Inferior parietal cortex (tissue), 1 donor: ENCODE measurements around the gene SLC26A9.

Experiments used
- DNase-seq: peaks from one replicate; pipeline ENCODE4 v3.0.0-alpha.2; 2016; ENCODE audit errors: extremely low spot score

SLC26A9 gene

DNA sequence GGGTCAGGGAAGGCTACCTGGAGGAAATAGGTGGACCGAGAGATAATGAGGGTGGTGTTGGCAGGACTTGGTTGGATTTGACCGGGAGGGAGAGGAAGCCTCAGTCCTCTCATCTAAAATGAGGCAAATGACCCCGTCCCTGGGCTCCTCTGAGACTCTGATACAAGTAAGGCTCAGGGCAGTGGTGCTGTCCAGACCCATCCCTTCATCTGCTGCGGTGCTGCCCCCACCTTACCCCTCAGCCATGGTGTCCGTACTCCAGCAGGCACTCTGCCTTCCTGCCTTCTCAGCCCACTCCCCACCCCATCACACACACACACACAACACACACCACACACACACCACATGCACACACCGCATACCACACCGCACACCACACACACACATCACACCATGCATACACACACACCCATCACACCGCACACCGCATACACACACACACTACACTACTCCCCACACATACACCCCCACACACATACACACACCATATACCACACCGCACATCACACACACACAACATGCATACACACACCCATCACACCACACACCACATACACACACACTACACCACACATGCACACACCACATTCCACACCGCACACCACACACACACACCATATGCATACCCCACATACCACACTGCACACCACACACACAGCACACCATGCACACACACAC is 29.4 kb upstream of the SLC26A9 start:
- DNase-seq = no peak

DNA sequence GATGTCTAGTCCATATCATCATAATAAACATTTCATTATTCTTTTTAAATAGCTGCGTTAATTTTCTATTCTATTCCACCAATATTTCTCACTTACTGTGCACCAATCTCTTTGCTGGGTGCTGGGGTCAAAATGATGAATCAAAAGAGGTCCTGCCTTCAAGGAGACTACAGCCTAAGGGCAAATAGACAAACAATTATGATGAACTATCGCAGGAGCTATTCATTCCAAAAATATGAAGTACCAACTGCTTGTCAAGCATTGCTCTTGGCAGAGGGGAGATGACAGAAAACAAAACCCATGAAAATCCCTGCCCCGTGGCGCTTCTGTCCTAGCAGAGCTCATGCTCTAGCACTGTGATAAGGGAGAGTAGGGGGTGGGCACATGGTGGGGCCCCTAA is 28.8 kb upstream of the SLC26A9 start:
- no peak for DNase-seq

DNA sequence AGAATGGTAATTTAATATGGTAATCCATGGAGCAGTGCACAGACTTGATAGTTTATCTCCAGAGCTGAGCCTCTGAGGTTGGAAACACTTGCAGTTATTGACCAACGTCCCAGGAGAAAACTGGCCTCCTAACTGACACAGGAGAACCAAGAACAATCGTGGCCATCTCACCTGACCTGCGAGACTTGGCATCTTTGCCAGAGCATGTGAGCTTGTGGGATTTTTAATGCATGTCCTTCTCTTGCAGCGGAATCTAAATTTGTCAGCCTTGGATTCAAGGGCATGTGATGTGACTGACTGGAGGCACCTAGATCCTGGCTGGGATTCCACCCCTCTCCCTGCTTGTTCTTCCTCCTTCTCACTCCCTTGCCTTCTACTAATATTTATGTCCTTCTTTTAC is 27.8 kb upstream of the SLC26A9 start:
- DNase-seq = no peak

DNA sequence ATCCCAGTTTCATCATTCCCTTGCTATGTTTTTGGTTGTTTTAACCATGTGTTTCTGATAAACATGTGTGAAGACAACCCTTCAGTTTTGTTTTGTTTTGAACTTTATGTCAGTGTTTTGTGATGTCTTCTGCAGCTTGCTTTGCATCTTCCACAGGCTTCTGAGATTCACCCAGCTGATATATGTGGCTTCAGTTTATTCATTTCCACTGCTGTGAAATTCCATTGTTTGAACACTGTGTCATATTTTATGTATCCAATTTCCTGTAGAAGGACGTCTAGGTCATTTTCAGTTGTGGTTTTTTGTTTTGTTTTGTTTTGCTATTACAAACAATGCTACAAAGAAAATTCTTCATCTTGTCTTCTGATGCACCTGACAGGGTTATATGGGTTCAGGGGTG is 27.2 kb upstream of the SLC26A9 start:
- no peak for DNase-seq

DNA sequence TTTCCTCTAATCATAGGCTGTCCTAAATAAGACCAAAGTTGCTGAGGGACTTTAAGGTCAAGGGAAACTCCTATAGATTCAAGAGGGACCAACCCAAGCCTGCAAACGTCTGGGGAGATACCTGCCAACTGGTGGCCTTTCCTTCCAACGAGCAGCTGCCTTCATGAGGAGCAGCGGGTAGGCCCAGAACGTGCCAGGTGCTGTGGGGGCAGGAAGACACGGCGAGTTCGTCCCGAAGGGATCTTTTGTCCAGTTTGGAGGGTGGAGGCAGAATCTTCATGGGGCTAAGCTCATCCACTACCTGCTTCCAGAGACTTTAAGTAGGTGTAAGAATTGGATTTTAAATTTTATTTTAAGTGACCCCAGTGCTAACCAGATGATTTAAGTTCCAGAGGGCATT is 26.0 kb upstream of the SLC26A9 start:
- DNase-seq = no peak

DNA sequence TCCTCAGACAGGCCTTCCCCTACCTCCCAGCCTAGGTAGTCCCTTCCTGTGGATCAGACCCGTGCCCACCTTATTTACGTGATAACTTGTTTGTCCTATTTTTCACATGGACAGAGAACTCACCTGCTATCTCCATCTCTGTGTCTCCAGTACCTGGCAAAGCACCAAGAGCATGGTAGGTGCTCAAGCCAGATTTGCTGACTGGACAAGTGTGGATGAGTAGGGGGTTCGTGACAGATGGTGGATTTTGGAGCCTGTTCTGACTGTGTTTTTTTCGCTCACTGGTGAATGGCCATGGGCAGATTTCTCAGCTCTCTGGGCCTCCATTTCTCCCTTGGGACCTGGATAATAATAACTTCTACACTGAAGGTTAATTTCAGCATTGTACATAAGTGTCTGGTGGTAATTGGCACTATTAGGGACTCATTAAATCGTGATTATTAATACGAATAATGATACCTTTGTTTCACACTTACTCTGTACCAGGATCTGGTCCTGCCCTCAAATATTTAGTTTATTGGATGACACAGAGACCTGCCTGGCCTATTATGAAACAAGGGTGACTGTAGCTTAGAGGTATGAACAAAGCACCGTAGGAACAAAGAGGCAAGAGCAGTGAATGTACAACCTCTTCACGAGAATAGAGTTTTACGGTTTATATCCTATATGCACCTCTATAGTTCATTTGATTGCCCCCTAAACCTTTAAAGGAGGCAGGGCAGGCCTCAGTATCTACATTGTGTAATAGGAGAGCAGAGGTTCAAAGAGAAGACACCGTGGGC is 24.5 kb upstream of the SLC26A9 start:
- DNase-seq = no peak

DNA sequence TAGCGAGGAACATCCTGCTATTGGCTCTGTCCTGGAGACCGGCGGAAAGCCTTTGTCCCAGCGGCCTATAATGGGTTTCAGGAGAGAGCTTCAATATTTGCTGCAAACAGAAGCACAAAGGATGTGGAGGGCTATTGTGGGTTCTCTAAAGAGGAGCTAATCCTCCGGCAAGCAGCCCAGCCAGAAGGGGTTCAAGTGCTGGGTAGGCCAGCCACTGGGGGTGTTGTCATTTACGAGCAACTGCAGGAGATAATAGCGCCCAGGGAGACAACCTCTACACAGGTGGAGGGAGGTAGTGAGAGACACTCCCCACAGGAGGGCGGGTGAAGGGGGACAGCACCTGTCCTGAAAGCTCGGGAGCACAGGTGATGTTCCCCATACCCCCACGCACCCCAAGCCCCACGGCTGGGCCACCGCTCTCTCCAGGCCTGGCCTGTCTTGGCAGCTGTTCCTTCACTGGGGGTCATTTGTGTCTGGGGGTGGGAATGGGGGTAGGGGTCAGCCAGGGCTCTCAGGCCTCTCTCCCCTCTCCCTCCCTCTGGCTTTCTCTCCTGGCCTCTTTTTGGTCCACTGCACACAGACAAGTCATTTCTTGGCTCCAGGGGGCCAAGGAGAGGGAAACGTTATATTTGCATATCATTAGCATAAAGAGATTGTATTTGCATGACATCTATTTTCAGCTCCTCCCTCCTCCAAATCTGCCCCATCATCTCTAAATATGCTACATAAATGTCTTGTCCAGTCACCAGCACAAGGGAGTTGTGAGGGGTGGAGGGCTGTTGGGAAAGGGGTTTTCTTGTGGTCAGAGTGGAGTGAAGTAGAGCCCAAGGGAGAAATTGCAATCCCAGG is 22.0 kb upstream of the SLC26A9 start:
- no peak for DNase-seq

DNA sequence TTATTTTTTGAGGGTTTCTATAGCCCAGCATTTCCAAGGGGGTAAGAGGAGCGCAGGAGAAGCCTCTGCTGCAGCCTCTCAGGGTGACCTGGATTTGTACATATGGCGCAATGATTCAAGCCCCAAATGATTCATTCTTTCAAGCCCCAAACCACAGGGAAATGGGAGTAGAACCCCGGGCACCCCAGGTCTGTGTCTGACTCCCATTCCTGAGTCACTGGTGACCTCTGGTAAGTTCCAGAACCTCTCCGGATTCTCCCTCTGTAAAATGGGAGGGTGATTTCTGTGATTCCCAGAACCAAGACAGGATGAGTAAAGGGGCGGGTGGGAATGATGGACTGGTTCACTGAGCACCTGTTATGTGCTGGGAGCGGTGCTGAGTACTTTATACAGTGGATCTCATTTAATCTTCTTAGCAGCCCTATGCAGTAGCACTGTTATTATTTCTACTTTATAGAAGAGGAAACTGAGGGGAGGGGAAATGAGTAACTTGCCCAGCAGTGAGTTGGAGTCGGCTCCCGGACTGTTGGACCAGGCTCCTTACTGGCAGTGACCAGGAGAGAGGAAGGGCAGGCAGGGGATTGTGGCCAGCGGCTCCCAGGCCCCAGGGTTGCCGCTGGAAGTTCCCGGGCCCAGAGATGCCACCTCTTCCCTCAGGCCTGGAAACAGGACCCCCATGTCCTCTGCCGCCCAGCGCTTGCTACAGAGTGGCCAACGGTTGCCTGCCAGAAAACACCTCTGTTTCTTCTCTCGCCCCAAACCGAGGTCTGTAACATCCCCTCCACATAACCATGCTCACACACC is 20.3 kb upstream of the SLC26A9 start:
- no peak for DNase-seq

DNA sequence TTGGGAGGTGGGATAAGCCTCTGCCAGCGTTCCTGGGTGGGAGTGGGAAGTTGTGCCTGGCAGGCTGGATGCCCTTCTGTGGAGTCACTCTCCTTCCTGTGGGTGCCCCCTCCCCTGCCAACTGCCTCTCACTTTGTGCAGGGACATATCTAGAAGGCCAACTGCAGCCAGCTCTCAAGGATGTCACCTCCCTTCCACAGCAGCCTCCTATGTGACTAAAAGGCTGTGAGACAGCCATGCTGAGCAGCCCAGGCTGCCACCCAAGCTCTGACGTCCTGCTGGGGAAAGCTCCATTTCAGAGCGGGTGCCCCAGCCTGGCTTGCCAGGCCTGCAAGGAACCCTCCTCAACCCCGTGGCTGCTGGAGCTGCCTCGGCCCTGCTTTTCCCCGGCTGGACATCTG is 19.6 kb upstream of the SLC26A9 start:
- DNase-seq = no peak

DNA sequence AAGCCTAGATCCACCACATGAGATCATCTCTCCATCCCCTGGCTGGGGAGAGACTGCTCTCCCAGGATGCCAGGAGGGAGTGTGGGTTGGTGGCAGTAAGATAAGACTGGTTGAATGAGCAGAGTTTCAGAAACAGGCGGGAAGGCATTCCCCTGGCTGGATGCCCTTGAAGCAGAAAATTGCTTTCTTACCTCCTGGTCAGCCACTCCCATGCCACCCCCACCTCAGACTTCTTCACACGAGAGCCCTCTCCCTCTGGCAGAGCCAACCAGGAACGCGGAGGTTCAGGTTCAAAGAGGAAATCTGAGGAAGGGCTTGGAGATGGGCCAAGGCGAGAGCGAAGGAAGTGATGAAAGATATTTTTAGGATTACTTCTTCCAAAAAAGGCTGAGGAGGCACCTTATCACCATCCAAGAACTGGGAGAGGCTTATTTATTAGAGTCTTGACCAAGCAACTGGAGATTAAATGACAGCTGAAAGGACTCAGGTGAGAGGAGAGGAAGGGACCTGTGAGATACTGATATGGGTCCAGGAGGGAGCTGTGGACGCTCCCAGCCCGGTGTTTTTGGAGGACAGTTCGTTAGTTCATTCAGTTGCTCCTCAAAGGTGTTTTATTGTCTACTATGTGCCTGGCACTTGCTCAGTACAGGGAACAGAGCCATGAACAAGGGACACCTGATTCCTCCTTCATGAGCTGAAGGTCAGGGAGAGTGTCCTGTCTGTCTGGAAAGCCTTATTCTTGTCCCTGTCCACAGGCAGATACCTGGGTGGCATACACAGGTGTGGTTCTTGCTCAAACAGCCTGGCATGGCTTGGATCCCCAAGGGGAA is 18.9 kb upstream of the SLC26A9 start:
- no peak for DNase-seq

DNA sequence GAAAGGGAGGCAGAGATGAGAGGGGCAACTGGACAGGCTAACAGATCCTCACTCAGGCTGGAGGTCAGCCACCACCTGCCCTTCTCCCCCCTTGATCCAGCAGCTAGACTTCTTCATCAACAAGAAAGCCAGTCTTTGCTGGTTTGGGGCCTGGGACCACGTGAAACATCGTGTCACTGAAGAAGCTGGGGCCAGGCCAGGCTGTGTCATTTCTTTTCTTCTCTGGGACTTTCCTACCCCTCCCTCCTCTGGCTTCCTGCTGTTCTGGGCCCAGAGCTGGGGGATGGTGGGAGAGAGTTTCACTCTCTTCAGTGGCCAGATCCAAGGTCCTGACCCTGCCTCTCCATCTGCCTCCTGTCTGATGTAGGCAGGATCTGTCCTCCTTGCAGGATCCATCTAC is 18.1 kb upstream of the SLC26A9 start:
- DNase-seq = no peak

DNA sequence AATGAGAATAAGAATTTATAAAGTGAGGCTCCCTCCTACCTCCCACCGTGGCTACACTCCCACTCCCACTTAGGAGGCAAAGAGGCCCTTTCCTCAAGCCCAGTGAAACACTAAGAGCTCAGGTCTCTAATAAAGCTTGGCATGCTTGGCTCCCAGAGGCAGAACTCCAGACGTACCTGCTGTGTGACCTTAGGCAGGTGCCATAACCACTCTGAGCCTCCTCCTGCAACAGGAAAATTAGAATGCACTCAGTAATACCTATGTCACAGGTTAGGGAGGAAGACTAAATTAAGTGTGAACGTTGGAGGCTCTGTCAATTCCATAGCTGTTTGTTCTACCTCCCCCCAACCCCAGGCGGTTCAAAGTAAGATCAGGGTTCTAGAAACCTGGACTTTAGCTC is 16.5 kb upstream of the SLC26A9 start:
- DNase-seq = no peak

DNA sequence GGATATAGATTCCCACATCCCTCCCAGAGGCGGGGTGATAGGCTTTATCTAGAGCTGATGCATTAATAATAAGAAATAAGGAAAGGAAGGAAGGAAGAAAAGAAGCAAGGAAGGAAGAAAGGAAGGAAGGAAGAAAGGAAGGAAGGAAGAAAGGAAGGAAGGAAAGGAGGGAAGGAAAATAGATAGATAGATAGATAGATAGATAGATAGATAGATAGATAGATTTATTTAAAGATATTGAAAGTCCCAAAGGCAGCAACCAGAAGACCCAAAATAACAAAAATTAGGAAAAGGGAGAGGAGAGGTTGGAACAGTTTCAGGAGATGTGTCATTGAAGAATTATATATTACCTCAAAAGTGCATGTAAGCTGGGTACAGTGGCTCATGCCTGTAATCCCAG is 12.2 kb upstream of the SLC26A9 start:
- DNase-seq = no peak

DNA sequence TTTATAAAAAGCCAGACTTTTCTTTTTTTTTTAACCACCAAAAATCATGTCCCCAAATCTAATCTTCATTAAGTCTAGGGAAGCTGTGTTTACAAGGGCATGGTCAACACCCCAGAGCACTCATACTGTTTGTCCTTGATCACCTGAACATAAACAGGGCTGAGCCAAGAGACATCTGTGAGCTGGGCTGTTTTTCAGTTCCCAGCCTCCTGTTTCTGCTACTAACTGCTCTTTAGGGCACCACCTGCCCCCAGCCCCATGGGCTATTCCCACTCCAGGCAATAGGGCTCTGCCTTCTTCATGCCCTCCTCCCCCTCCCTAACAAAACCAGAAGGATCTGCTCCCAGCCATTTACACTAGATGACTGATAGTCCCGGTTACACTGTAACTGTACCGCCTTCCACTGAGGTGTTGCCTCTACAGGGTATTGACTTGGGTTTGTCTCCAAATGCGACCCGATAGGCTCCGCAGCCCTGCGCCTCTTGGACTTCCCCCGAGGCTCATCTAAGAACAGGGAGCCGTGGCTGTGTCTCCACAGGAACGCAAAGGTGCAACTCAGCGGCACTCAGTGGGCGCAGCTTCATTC is 11.7 kb upstream of the SLC26A9 start:
- no peak for DNase-seq

DNA sequence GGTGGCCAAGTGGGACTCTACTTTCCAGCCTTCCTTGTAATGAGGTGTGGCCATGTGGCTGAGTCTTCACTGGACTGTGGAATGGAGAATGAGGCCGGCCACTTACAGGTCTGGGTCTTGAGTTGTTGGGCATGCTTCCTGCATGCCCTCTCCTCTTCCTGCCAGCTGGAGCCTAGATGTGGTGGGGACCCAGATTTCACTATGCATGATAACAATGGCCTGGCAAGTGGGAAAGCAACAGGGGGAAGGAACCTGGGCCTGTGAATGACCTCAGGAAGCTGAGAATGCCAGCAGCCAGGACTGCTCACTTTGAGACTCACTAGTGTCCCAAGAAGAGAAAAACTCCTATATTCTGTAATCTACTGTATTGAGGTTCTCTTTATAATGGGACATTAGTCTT is 8.5 kb upstream of the SLC26A9 start:
- DNase-seq = no peak

DNA sequence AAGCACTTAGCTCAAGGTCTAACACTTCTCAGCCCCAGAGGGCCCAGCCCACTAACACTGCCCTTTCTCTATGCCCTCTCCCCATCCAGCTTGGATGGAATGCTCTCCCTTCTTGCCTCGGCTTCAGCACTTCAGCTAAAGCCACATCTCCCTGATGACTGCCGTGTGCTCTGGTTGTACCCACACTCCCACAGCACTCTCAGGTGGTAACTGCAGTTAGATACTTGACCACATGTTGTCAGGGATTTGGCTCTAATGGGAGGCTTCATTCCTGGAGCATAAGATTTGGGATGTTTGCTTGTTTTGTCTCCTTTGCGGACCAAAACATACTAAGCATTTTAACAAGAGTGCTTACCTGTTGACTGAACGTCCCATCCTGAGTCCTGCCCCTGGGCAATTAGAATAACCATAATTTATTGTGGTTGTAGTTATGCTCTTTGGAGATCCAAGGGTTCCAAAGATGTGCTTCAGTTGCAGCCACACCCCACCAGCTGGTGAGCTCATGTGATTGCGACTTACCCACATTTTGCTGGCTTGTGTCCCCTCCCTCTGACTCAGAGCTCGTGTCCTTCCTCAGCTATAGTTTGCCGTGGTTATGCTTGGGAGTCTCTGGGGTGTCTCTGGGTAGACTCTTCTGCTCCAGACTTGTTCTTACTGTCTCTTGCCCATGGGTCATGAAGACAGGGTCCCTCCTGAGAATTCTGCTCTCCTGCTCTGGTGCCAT is 7.7 kb upstream of the SLC26A9 start:
- no peak for DNase-seq

DNA sequence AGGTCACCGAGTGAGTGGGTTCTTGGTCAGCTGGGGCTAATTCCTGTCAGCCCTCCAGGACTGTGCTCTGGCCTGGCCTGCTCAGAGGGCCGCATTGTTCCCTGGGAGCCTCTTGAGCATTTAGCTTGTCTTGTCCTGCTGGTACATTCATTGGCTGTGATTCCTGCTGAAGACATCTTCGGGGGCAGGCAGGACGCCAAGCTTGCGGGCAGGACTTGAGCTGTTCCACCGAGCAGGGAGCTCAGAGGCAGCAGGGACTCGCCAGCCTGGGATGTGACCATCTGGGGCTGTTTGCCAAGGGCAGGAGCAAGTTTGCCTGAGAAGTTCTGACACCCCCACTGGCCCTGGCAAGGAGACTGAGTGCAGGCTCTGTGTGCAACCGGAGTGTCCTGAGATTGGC is 7.0 kb upstream of the SLC26A9 start:
- DNase-seq = no peak

DNA sequence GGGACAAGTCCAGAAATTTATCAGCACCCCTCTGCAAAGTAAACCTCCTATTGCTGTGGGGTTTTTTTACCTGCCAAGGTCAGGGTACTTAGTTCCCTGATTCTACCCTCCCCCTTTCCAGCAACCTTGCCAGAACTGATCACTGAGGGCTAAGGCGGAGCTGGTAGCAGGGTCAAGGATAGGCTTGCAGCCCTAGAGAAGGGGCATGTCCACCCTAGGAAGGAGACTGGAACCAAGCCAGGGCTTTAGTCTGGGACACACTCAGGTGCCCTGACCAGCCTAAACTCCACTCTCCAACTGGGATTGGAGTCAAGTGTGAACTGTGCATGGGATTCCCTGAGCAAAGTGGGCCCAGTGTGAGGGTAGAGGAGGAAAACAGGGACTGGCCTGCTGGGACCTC is 6.5 kb upstream of the SLC26A9 start:
- DNase-seq = no peak

DNA sequence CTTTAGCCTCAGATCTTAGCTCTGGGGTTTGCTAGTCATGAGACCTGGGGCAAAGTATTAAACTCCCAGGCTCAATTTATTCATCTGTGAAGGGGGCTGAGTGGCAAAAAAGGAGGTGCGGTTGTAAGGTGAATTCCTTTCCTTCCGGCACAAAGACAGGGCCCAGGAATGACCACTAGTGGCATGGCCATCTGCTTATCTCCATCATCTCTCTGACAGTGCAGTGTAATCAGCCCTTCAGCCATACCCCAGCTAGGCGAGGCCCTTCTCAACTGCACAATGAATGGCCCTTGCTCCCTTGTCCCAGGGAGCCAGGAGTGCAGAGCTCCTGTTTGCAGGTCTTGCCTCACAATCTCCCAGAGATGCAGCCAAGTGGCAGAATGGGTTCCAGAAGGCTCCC is 5.6 kb upstream of the SLC26A9 start:
- DNase-seq = no peak

DNA sequence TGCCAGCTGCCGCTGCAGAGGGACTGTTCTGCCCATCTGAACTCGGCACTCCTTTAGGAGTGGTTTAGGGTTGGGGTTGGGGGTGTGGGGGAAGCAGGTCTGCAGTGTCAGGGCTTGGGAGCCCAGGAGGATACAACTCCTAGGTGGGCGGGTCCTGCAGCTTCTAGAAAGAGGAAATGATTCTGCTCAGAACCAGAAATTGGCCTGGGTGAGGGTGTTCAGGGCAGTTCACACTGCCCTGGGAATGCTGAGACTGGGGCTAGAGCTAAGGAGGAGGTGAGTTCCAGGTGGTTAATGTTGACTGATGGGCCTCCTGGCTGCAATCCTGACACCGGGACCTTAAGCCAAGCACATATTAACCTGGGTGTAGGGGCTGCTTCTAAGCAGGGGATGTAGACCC is 4.8 kb upstream of the SLC26A9 start:
- DNase-seq = no peak
